Heart left ventricle (tissue), 16 donors: ENCODE measurements around the gene EHMT1. TPM values are rescaled to one million over a fixed set of nuclear protein-coding genes. Genes with fewer than 3 reads are reported as not detected.

Source experiments
- ATAC-seq, 4 donors: fragments of 200-7000 bp; cut with Tn5 transposase; one replicate each; pipeline ENCODE4 v1.9.1; 2020 to 2022; ENCODE audit warnings: moderate library complexity in 4 of 4, mild to moderate bottlenecking in 3 of 4, moderate number of reproducible peaks in 1 of 4
- DNase-seq, 5 donors: peaks; one replicate each; pipeline ENCODE4 v3.0.0-alpha.2; 2020
- H3K27ac ChIP-seq, 12 donors: fragments of 200-600 bp; sonication (generic) in 4 of 12; one replicate each; pipeline versions ENCODE4 v1.5.0 to v1.8.0; 2016 to 2022; ENCODE audit warnings: mild to moderate bottlenecking in 2 of 12
- H3K27me3 ChIP-seq, 9 donors: fragments of 200-600 bp; sonication (generic) in 2 of 9; one replicate each; pipeline versions ENCODE4 v1.5.1 to v1.8.0; 2016 to 2022; ENCODE audit warnings: mild to moderate bottlenecking in 3 of 9
- H3K36me3 ChIP-seq, 9 donors: fragments of 200-600 bp; sonication (generic) in 2 of 9; one replicate each; pipeline versions ENCODE4 v1.5.0 to v1.8.0; 2018 to 2022; ENCODE audit warnings: mild to moderate bottlenecking in 2 of 9
- H3K4me1 ChIP-seq, 12 donors: fragments of 200-600 bp; sonication (generic) in 4 of 12; one replicate each; pipeline versions ENCODE4 v1.5.0 to v1.8.0; 2016 to 2022; ENCODE audit warnings: mild to moderate bottlenecking in 3 of 12
- H3K4me3 ChIP-seq, 12 donors: fragments of 200-600 bp; sonication (generic) in 4 of 12; one replicate each; pipeline versions ENCODE4 v1.5.0 to v1.8.0; 2017 to 2022; ENCODE audit warnings: mild to moderate bottlenecking in 9 of 12, moderate library complexity in 4 of 12
- H3K9me3 ChIP-seq, 12 donors: fragments of 200-600 bp; sonication (generic) in 4 of 12; one replicate each; pipeline versions ENCODE4 v1.5.0 to v1.8.0; 2016 to 2022; ENCODE audit warnings: mild to moderate bottlenecking in 1 of 12
- POLR2A ChIP-seq, 2 donors: fragments of 450-650 bp; IDR thresholded peaks; one replicate each; pipeline ENCODE4 v1.6.1; 2017; ENCODE audit warnings: antibody characterized with exemption in 2 of 2, mild to moderate bottlenecking in 2 of 2, moderate library complexity in 2 of 2
- WGBS, 4 donors: extraction: QIAGEN DNeasy Blood & Tissue Kit in 2 of 4; methylation state at CpG; one replicate each; pipeline versions ENCODE4 v1.1.5 to v1.1.7; 2013 to 2018; 5-methylcytosine and 5-hydroxymethylcytosine counted together
- intact Hi-C, 10 donors: fragments of 100-400 bp; cut with DNase I; formaldehyde crosslinking; loops; one replicate each; pipeline versions ENCODE4 v1.11.1 to v1.14.2; 2022
- polyA plus RNA-seq, 2 donors: library from polyadenylated mRNA; stranded (reverse); fragments of 200-250 nt; gene quantifications; one replicate each; pipeline ENCODE4 v1.2.3, GENCODE V29; 2013
- total RNA-seq, 9 donors: library from RNA; depleted of rRNA in 2 of 9; stranded (reverse); fragments of >200 nt in 2 of 9; fragmentation: NEBNext Ultra II Directional in 3 of 9; extraction: Animal tissue kit (Norgen Biotek cat#: 25700) in 3 of 9; gene quantifications; one replicate each; pipeline versions ENCODE4 v1.1.0 to v1.2.4, GENCODE V29; 2016 to 2023
- TF ChIP-seq, protein P1 (sequence below), 12 donors: fragments of 200-600 bp; sonication (generic) in 4 of 12; IDR thresholded peaks; one replicate each; pipeline versions ENCODE4 v1.5.0 to v1.8.0; 2018 to 2022; ENCODE audit warnings: antibody characterized with exemption in 12 of 12, mild to moderate bottlenecking in 5 of 12
- donor health status: ischemic (EF 13 %, LVEDD 7.1; RV severe dilation, severe dysfunction).
- donor health status: healthy with polysubstance abuse.
- donor health status: DM: no; HTN: yes; CAD: no.
- donor health status: DM: no; HTN: no; CAD: no.
- donor health status: ischemic (EF 25% LVEDD 6.9; RV normal size, moderate dysfunction).
- donor health status: ischemic (EF 25% LVEDD 5.7; RV mildly dilated, moderate dysfunction).
- donor health status: healthy.
- donor health status: DM: yes; HTN: yes; CAD: no.
- donor health status: ischemic (EF 35%, LVEDD 5.7; RV mildly dilated, moderate dysfunction).
- donor health status: nonischemic (EF 11% LVEDD 7.7; RV severe dilation, severe dysfunction).
- donor health status: DM: yes; HTN: yes; CAD: no.
- donor health status: PGD.
- donor health status: ischemic (EF 29% LVEDD 5.4; RV normal size, mild dysfunction).
- donor health status: nonischemic (EF 23%, LVEDD 6.1; RV moderate dilation, normal function).

EHMT1 gene
- total and polyA plus RNA-seq, 11 donors = 24.5 to 55.9 (median 28.9) TPM

DNA sequence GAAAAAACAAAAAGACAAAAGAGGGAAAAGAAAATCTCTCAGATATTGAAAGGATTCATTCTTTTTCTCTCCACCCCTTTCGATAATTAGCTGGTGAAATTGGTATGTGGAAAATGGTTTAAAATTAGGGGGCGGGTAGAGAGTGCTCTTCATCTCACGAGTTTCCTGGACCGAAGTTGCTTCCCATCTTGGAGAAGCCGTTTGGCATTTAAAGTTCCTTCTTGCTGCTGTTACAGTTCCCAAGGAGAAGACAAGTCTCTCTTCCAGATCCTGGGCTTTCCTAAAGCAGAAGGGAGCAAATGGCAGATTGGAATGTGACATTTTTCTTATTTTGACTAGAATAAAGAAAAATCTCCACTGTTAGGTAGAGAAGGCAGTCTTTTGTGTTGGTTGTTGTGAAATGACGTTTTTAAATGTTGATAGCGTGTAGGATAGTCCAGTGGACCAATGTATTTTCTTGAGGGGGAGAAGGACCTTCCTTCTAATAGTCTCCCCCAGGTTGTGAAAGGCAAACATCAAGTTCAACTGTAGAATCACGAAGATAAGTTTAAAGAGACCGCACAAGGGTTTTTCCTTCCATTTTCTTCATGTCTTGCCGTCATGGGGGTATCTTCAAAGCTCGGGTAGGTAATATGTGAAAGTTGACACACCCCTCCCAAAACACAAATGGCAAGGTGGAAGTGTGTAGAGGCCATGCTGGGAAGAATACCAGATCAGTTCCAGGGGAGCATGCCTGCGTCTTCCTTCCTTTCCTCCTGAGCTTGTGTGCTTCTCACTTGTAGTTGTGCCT, 77.5 kb downstream of the EHMT1 start:
- no peaks in the 10 kb centered on the region for H3K36me3 ChIP-seq
- no peak overlapping the region for H3K4me3 ChIP-seq
- TF ChIP-seq, protein P1, sequence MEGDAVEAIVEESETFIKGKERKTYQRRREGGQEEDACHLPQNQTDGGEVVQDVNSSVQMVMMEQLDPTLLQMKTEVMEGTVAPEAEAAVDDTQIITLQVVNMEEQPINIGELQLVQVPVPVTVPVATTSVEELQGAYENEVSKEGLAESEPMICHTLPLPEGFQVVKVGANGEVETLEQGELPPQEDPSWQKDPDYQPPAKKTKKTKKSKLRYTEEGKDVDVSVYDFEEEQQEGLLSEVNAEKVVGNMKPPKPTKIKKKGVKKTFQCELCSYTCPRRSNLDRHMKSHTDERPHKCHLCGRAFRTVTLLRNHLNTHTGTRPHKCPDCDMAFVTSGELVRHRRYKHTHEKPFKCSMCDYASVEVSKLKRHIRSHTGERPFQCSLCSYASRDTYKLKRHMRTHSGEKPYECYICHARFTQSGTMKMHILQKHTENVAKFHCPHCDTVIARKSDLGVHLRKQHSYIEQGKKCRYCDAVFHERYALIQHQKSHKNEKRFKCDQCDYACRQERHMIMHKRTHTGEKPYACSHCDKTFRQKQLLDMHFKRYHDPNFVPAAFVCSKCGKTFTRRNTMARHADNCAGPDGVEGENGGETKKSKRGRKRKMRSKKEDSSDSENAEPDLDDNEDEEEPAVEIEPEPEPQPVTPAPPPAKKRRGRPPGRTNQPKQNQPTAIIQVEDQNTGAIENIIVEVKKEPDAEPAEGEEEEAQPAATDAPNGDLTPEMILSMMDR (IDR thresholded peaks at IDR 0.05) = no peak
- no peak for TF ChIP-seq POLR2A (IDR thresholded peaks at IDR 0.05)
- DNase-seq (no peak), ATAC-seq (no peak)
- H3K9me3 ChIP-seq = no peaks in the 10 kb centered on the region
- H3K27ac ChIP-seq = no peak overlapping the region
- 78 to 85% (median 82%) methylated on average over 12 of the region's 12 CpGs for WGBS, 4 donors
- no peaks in the 10 kb centered on the region for H3K27me3 ChIP-seq
- intact Hi-C loops = loop anchor here in 1 of 10 donors (1.0 kb wide), 1 partner anchor 23 kb away; no protein-coding TSS in a partner anchor
- peaks cover 0 to 44% (median 28%) of the 10 kb centered on the region in 12 donors for H3K4me1 ChIP-seq

- H3K9me3 ChIP-seq = peaks cover 0 to 2% (median 0%) of the 10 kb centered on the region in 12 donors
- WGBS, 4 donors = 85 to 99% (median 95%) methylated on average over 5 of the region's 5 CpGs
- peaks cover 0 to 35% (median 19%) of the 10 kb centered on the region in 12 donors for H3K4me1 ChIP-seq
- TF ChIP-seq, protein P1 (IDR thresholded peaks at IDR 0.05) = no peak
- TF ChIP-seq POLR2A (IDR thresholded peaks at IDR 0.05) = no peak
- ATAC-seq = no peak
- DNase-seq = no peak
- H3K4me3 ChIP-seq = no peak overlapping the region
- H3K36me3 ChIP-seq = no peaks in the 10 kb centered on the region
- intact Hi-C loops = no loop called here
- H3K27me3 ChIP-seq = no peaks in the 10 kb centered on the region
- no peak overlapping the region for H3K27ac ChIP-seq
These were observed 78.4 kb downstream of the EHMT1 start for GRCh38 chr9:137697193-137697592.

- Histone ChIP-seq H3K4me3 (no peak overlapping the region), H3K27ac (no peak overlapping the region), H3K27me3 (no peaks in the 10 kb centered on the region), H3K9me3 (peaks cover 0 to 8% (median 3%) of the 10 kb centered on the region in 12 donors), H3K36me3 (no peaks in the 10 kb centered on the region), H3K4me1 (peaks cover 0 to 29% (median 15%) of the 10 kb centered on the region in 12 donors)
- 96 to 97% (median 96%) methylated on average over 19 of the region's 19 CpGs for WGBS, 4 donors
- intact Hi-C loops = no loop called here
- DNase-seq (no peak), ATAC-seq (no peak)
- TF ChIP-seq POLR2A (IDR thresholded peaks at IDR 0.05) = no peak
- TF ChIP-seq, protein P1 (IDR thresholded peaks at IDR 0.05) = no peak
These were observed 79.0 kb downstream of the EHMT1 start for GRCh38 chr9:137697832-137698231.

- Histone ChIP-seq H3K36me3 (no peaks in the 10 kb centered on the region), H3K4me3 (no peak overlapping the region), H3K27me3 (no peaks in the 10 kb centered on the region), H3K4me1 (peaks cover 0 to 23% (median 7%) of the 10 kb centered on the region in 12 donors), H3K9me3 (peaks cover 0 to 15% (median 6%) of the 10 kb centered on the region in 12 donors), H3K27ac (no peak overlapping the region)
- intact Hi-C loops = no loop called here
- ATAC-seq = no peak
- 82 to 90% (median 87%) methylated on average over 4 of the region's 4 CpGs for WGBS, 4 donors
- TF ChIP-seq, protein P1 (IDR thresholded peaks at IDR 0.05) = no peak
- TF ChIP-seq POLR2A (IDR thresholded peaks at IDR 0.05) = no peak
- no peak for DNase-seq
These were observed 82.1 kb downstream of the EHMT1 start for GRCh38 chr9:137700911-137701310.
